Peyer's patch (tissue), 4 donors: ENCODE measurements around the gene RILPL2. TPM values are rescaled to one million over a fixed set of nuclear protein-coding genes. Genes with fewer than 3 reads are reported as not detected.
"Not testable (repeated sequence)": the region's sequence is repeated elsewhere in the genome, so short reads cannot be mapped to it uniquely, and the experiment has no call there.

Source experiments
- DNase-seq, 3 donors: peaks; one replicate each; pipeline ENCODE4 v3.0.0-alpha.2; 2017 to 2019
- H3K27ac ChIP-seq, 4 donors: fragments of 200-600 bp; sonication (generic); one replicate each; pipeline ENCODE4 v1.5.1; 2016 to 2019
- H3K27me3 ChIP-seq, 2 donors: fragments of 200-600 bp; sonication (generic); one replicate each; pipeline ENCODE4 v1.5.1; 2019
- H3K36me3 ChIP-seq, 3 donors: fragments of 200-600 bp; sonication (generic); one replicate each; pipeline ENCODE4 v1.5.1; 2016 to 2019
- H3K4me1 ChIP-seq, 4 donors: fragments of 200-600 bp; sonication (generic); one replicate each; pipeline ENCODE4 v1.5.1; 2016 to 2019
- H3K4me3 ChIP-seq, 4 donors: fragments of 200-600 bp; sonication (generic); 1 replicate in 3 of 4; 2 replicates in 1 of 4; pipeline ENCODE4 v1.5.1; 2016 to 2019; ENCODE audit warnings: mild to moderate bottlenecking in 1 of 4
- H3K9me3 ChIP-seq, 4 donors: fragments of 200-600 bp; sonication (generic); one replicate each; pipeline ENCODE4 v1.5.1; 2016 to 2019; ENCODE audit warnings: mild to moderate bottlenecking in 1 of 4
- CTCF ChIP-seq, 6 experiments: fragments of 450-650 bp in 4 of 6; fragments of 200-600 bp in 2 of 6; sonication (generic) in 1 of 6; IDR thresholded peaks; one replicate each; pipeline ENCODE4 v1.5.1; 2017 to 2019; ENCODE audit warnings: antibody characterized with exemption in 6 of 6, mild to moderate bottlenecking in 3 of 6, moderate library complexity in 1 of 6
- POLR2A ChIP-seq, 2 donors: fragments of 450-650 bp; IDR thresholded peaks; one replicate each; pipeline ENCODE4 v1.5.1; 2017; ENCODE audit warnings: antibody characterized with exemption in 2 of 2, mild to moderate bottlenecking in 2 of 2, moderate library complexity in 2 of 2
- total RNA-seq, 4 donors: library from RNA; depleted of rRNA; stranded (reverse); fragments of >200 nt; gene quantifications; one replicate each; pipeline ENCODE4 v1.1.0, GENCODE V29; 2016

Gene RILPL2
- total RNA-seq, 4 donors from 2014 or later, result 0.70 to 9.9 (median 2.3) TPM

DNA sequence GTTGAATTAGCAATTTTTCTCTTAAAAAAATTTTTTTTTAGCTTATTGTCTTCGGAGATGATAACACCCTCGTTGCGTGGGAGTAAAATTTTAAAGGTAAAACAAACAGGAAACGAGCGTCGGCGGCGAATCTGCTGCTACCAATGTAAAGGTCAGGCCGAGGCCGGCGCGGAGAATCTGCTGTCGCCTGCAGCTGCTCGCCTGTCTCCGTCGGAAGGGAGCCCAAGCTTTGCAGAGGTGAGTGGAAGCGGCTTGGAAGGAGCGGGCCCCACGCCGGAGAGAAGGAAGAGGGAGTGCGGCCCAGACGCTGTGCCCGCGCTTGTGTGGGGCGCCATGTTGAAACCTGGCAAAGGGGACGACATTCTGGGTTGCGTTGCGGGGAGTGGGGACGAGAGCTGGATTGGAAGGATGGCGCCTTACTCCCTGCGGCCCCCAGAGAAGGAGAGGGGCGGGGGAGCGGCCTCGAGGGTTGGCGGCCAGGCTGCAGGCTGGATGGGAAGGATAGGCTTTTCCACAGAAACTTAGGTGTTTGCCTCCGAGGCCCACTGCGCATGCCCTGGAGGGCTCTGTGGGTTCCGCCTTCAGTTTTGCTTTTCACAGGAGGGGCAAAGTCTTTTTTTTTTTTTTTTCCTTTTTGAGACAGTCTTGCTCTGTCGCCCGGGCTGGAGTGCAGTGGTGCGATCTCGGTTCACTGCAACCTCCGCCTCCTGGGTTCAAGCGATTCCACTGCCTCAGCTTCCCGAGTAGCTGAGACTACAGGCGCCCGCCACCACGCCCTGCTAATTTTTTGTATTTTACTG lies 21.7 kb upstream of the RILPL2 start, which contains the start of gene SNRNP35:
SNRNP35 (plus strand) TSS at position 160 of the 800 bp plus-strand sequence. CDS start 7,402 bp downstream, outside the sequence.
- TF ChIP-seq CTCF (IDR thresholded peaks at IDR 0.05) (no peak), POLR2A (IDR thresholded peaks at IDR 0.05) (peak in 1 of 2 donors; percentile 27)
- DNase-seq, result peak; percentile 77 to 91 (median 87)
- peak within 1 kb of the TSS; percentile 61 to 95 (median 67) for H3K4me3 ChIP-seq
- H3K27ac ChIP-seq, result peak within 1 kb of the TSS; percentile 94 to 100 (median 96)
- H3K4me1 ChIP-seq, result peaks cover 0 to 11% (median 5%) of the 10 kb centered on the region in 4 donors
- H3K9me3 ChIP-seq, result no peaks in the 10 kb centered on the region
- H3K27me3 ChIP-seq, result no peaks in the 10 kb centered on the region
- H3K36me3 ChIP-seq, result peaks cover 0 to under 1% (median 0%) of the 10 kb centered on the region in 3 donors

DNA sequence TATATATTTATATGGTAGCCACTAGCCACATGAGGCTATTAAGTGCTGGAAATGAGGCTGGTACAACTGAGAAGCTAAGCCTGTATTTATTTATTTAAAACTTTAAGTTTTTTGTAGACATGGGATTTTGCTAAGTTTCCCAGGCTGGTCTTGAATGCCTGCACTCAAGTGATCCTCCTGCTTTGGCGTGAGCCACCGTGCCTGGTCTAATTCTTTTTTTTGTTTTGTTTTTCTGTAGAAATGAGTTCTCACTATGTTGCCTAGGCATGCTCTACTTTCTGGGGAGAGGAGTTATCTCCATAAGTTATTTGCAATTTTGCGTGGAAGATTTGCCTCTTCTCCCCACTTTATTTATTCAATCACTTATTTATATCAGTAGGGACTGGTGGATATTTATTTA lies 16.7 kb upstream of the RILPL2 start:
- Histone ChIP-seq H3K27ac (no peak overlapping the region), H3K9me3 (no peaks in the 10 kb centered on the region), H3K4me3 (no peak overlapping the region), H3K4me1 (no peaks in the 10 kb centered on the region), H3K36me3 (no peaks in the 10 kb centered on the region), H3K27me3 (no peaks in the 10 kb centered on the region)
- no peak for DNase-seq
- TF ChIP-seq POLR2A (IDR thresholded peaks at IDR 0.05) (no peak), CTCF (IDR thresholded peaks at IDR 0.05) (no peak)

DNA sequence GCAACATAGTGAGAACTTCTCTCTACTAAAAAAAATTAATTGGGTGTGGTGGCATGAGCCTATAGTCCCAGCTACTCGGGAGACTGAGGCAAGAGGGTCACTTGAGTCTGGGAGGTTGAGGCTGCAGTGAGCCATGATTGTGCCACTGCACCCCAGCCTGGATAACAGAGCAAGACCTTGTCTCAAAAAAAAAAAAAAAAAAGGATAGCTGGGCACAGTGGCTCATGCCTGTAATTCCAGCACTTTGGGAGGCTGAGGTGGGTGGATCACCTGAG lies 15.7 kb upstream of the RILPL2 start:
- not testable (repeated sequence) for H3K27me3 ChIP-seq, H3K9me3 ChIP-seq, H3K36me3 ChIP-seq, H3K27ac ChIP-seq, DNase-seq, H3K4me3 ChIP-seq, H3K4me1 ChIP-seq

DNA sequence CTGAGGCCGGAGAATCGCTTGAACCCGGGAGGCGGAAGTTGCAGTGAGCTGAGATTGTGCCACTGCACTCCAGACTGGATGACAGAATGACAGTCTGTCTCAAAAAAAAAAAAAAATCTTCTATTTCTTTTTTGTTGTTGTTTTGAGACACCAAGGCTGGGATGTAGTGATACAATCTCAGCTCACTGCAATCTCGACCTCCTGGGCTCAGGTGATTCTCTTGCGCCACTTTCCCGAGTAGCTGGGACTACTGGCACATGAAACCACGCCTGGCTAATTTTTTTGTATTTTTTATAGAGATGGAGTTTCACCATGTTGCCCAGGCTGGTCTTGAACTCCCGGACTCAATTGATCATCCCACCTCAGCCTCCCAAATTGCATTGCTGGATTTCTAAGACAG lies 14.2 kb upstream of the RILPL2 start:
- H3K4me1 ChIP-seq, result no peaks in the 10 kb centered on the region
- no peaks in the 10 kb centered on the region for H3K36me3 ChIP-seq
- H3K27ac ChIP-seq, result no peak overlapping the region
- H3K27me3 ChIP-seq, result no peaks in the 10 kb centered on the region
- TF ChIP-seq POLR2A (IDR thresholded peaks at IDR 0.05) (no peak), CTCF (IDR thresholded peaks at IDR 0.05) (no peak)
- no peak for DNase-seq
- no peaks in the 10 kb centered on the region for H3K9me3 ChIP-seq
- H3K4me3 ChIP-seq, result no peak overlapping the region

GRCh38 chr12:123449856-123450255 lies 13.4 kb upstream of the RILPL2 start:
- H3K27ac ChIP-seq, result no peak overlapping the region
- H3K4me3 ChIP-seq, result no peak overlapping the region
- H3K27me3 ChIP-seq, result no peaks in the 10 kb centered on the region
- H3K4me1 ChIP-seq, result peaks cover 0 to 5% (median 0%) of the 10 kb centered on the region in 4 donors
- no peak for DNase-seq
- TF ChIP-seq CTCF (IDR thresholded peaks at IDR 0.05) (no peak), POLR2A (IDR thresholded peaks at IDR 0.05) (no peak)
- H3K9me3 ChIP-seq, result no peaks in the 10 kb centered on the region
- no peaks in the 10 kb centered on the region for H3K36me3 ChIP-seq

DNA sequence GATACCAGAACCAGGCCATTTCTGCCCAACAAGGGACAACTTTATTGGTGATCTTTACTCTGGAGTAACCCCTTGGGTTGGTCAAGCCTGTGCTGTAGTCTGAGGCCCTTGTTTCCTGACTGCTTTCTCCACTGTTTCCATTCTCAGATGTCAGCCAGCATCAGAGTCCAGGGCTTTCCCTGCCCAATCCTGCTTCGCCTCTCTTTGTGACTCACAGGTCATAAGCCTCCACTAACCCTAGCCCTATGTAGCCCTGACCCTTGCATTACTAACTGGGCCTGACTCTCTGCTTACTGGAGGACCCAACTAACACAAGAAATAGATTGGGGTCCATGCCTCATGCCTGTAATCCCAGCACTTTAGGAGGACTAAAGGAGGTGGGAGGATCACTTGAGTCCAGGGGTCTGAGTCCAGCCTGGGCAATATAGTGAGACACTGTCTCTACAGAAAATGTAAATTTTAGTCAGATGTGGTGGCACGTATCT lies 12.8 kb upstream of the RILPL2 start:
- DNase-seq, result no peak
- Histone ChIP-seq H3K36me3 (no peaks in the 10 kb centered on the region), H3K27ac (peak overlapping the region in 2 of 4 donors; percentile 52 to 60), H3K4me3 (no peak overlapping the region), H3K9me3 (no peaks in the 10 kb centered on the region), H3K27me3 (no peaks in the 10 kb centered on the region), H3K4me1 (peaks cover 0 to 5% (median 0%) of the 10 kb centered on the region in 4 donors)
- no peak for TF ChIP-seq POLR2A (IDR thresholded peaks at IDR 0.05)
- TF ChIP-seq CTCF (IDR thresholded peaks at IDR 0.05), result no peak
